Karpas-422 (cell line): ENCODE measurements around the gene CRTC2. TPM values are rescaled to one million over a fixed set of nuclear protein-coding genes. Genes with fewer than 3 reads are reported as not detected.

ENCODE experiments used
- small RNA-seq: library from RNA; depleted of rRNA; stranded (forward); fragments of <200 nt; gene quantifications from one replicate; pipeline ENCODE3, GENCODE V24; 2014
- total RNA-seq: library from RNA; depleted of rRNA; stranded (reverse); fragments of >200 nt; shearing (Covaris generic); gene quantifications from 2 replicates; pipeline ENCODE4 v1.2.3, GENCODE V29; 2014; ENCODE audit warnings: low replicate concordance; rRNA removed

The CRTC2 gene
- total RNA-seq, 1 experiment from 2014 or later, result 28.3 TPM

Small RNAs within 50 kb of the gene (small RNA-seq; reads per million reads assigned to genes)
- gene MIR6737, result not detected

Other genes with a start within 250 kb of the CRTC2 start
- 36.3 and 65.4 TPM in 2 replicates for gene INTS3, start 230.6 kb downstream of the CRTC2 start, total RNA-seq
- gene SLC27A3, start 183.2 kb downstream of the CRTC2 start, total RNA-seq, result 4.4 and 18.1 TPM in 2 replicates
- gene GATAD2B, start 35.6 kb downstream of the CRTC2 start, total RNA-seq, result 12.0 and 21.8 TPM in 2 replicates
- gene DENND4B, start 11.9 kb downstream of the CRTC2 start, total RNA-seq, result 39.6 and 65.2 TPM in 2 replicates
- gene SLC39A1, start 4.9 kb upstream of the CRTC2 start, total RNA-seq, result 27.1 and 59.5 TPM in 2 replicates
- 22.2 and 44.0 TPM in 2 replicates for gene CREB3L4, start 9.3 kb upstream of the CRTC2 start, total RNA-seq
- gene JTB, start 19.1 kb upstream of the CRTC2 start, total RNA-seq, result 314 and 343 TPM in 2 replicates
- gene RAB13, start 27.7 kb upstream of the CRTC2 start, total RNA-seq, result 5.8 and 8.9 TPM in 2 replicates
- gene RPS27, start 32.1 kb upstream of the CRTC2 start, total RNA-seq, result 5,228 and 8,421 TPM in 2 replicates
- not detected in 2 replicates for gene NUP210L, start 196.5 kb upstream of the CRTC2 start, total RNA-seq
- gene TPM3, start 233.5 kb upstream of the CRTC2 start, total RNA-seq, result 257 and 258 TPM in 2 replicates
- gene CFAP141, start 247.7 kb upstream of the CRTC2 start, total RNA-seq, result not detected in 2 replicates